ENCODE measurements around the gene PCDHGA9. TPM values are rescaled to one million over a fixed set of nuclear protein-coding genes. Genes with fewer than 3 reads are reported as not detected.
A peak's percentile ranks its signal among the peaks of the same experiment; 100 is the strongest.

PCDHGA9 gene
- total and polyA plus RNA-seq, 9 of the 15 experiments (the other 6 are each of a cell fraction or from before 2014, with no cell fraction given): 0.03 to 0.18 (median 0.11) TPM; not detected in 2

DNA sequence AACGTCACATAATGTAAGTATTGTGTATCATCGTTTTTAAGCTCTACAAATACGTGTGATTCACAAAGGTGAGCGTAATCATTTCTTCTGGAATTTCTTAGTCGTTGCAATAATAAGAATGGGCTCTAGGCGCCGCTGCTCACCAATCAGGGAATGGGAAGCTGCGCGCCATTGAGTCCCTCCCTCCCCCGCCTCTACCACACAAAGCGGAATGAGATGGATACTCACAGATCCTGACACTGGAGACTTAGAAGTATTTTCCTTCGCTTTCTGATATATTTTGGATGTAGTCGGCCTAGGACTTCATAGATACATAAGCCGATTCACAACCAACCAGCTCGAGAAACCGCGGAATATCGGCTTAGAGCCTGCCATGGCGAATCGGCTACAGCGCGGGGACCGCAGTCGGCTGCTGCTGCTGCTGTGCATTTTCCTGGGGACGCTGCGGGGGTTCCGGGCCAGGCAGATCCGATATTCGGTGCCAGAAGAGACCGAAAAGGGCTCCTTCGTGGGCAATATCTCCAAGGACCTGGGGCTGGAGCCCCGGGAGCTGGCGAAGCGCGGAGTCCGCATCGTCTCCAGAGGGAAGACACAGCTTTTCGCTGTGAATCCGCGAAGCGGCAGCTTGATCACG is 18.4 kb downstream of the PCDHGA9 start, which contains the start of gene PCDHGA11 (continued):
- TF ChIP-seq, protein P1, sequence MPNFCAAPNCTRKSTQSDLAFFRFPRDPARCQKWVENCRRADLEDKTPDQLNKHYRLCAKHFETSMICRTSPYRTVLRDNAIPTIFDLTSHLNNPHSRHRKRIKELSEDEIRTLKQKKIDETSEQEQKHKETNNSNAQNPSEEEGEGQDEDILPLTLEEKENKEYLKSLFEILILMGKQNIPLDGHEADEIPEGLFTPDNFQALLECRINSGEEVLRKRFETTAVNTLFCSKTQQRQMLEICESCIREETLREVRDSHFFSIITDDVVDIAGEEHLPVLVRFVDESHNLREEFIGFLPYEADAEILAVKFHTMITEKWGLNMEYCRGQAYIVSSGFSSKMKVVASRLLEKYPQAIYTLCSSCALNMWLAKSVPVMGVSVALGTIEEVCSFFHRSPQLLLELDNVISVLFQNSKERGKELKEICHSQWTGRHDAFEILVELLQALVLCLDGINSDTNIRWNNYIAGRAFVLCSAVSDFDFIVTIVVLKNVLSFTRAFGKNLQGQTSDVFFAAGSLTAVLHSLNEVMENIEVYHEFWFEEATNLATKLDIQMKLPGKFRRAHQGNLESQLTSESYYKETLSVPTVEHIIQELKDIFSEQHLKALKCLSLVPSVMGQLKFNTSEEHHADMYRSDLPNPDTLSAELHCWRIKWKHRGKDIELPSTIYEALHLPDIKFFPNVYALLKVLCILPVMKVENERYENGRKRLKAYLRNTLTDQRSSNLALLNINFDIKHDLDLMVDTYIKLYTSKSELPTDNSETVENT (CRISPR knock-in tag; IDR thresholded peaks at IDR 0.05): no peak
- TF ChIP-seq YY1 (IDR thresholded peaks at IDR 0.05; ENCODE audit: borderline replicate concordance in 1 of 3, control insufficient read depth in 1 of 3, extremely low read depth in 1 of 3, insufficient read depth in 3 of 3, insufficient read length in 1 of 3, insufficient replicate concordance in 2 of 3, low read depth in 1 of 3, low read length in 2 of 3): peak in 1 of 3 experiments; percentile 47
- no peak for TF ChIP-seq ELF4 (CRISPR knock-in tag; IDR thresholded peaks at IDR 0.05)
- TF ChIP-seq, protein P2, sequence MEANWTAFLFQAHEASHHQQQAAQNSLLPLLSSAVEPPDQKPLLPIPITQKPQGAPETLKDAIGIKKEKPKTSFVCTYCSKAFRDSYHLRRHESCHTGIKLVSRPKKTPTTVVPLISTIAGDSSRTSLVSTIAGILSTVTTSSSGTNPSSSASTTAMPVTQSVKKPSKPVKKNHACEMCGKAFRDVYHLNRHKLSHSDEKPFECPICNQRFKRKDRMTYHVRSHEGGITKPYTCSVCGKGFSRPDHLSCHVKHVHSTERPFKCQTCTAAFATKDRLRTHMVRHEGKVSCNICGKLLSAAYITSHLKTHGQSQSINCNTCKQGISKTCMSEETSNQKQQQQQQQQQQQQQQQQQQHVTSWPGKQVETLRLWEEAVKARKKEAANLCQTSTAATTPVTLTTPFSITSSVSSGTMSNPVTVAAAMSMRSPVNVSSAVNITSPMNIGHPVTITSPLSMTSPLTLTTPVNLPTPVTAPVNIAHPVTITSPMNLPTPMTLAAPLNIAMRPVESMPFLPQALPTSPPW (CRISPR knock-in tag; IDR thresholded peaks at IDR 0.05): peak; percentile 11; the same call in 1 of the 2 replicates
